Measurements from ENCODE around the gene UPF3B.
A peak's percentile ranks its signal among the peaks of the same experiment; 100 is the strongest.

The UPF3B gene

DNA sequence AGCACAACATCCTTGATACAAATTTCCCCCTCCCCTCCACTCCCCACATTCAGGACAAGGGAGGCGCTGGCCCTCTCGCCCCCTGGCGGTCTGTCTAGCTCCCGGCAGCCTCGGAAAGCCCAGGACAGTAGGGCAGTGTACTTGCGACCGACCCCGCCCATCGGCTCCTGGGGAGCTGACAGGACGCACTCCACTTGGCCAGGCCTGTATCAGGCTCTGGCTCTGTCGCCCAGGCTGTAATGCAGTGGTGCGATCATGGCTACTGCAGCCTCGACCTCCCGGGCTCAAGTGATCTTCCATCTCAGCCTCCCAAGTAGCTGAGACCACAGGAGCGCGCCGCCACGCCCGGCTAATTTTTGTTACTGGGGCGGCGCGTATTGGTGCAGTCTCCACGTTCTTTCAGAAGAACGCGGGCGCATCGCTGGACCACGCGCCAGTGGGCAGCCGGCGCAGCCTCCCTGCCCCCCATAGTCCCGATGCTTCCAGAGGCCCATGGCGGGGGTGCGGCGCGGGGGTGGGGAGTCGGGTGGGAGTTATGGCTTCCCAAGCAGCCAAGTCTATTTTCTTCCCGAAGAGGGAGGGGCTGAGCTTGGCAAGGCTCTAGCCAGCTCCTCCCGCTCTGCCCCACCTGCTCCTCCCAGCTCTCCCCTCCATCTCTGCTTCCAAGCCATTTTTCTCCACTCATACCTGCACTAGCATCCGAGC lies 35.1 kb upstream of the UPF3B start:
- TF ChIP-seq CTCF (IDR thresholded peaks at IDR 0.05; ENCODE audit: control extremely low read depth, extremely low read depth, low read depth, missing control alignments), result peak; percentile 33
- CTCF ChIA-PET, result interaction anchor here (1.3 to 2.4 kb wide), 6 partner anchors 8 to 130 kb away, joined by 3 to 6 read pairs (median 5); partner anchors contain the start of gene AKAP14
- POLR2A ChIA-PET, result interaction anchor here (0.6 kb wide), 1 partner anchor 130 kb away, joined by 5 read pairs; no protein-coding TSS in a partner anchor
- peak; percentile 63 for DNase-seq (ENCODE audit: extremely low spot score)

GRCh38 chrX:119885554-119886428 lies 33.0 kb upstream of the UPF3B start:
- CTCF ChIA-PET, result no interaction called here
- TF ChIP-seq CTCF (IDR thresholded peaks at IDR 0.05; ENCODE audit: control extremely low read depth, extremely low read depth, low read depth, missing control alignments), result no peak
- no peak for DNase-seq (ENCODE audit: extremely low spot score)
- POLR2A ChIA-PET, result no interaction called here

DNA sequence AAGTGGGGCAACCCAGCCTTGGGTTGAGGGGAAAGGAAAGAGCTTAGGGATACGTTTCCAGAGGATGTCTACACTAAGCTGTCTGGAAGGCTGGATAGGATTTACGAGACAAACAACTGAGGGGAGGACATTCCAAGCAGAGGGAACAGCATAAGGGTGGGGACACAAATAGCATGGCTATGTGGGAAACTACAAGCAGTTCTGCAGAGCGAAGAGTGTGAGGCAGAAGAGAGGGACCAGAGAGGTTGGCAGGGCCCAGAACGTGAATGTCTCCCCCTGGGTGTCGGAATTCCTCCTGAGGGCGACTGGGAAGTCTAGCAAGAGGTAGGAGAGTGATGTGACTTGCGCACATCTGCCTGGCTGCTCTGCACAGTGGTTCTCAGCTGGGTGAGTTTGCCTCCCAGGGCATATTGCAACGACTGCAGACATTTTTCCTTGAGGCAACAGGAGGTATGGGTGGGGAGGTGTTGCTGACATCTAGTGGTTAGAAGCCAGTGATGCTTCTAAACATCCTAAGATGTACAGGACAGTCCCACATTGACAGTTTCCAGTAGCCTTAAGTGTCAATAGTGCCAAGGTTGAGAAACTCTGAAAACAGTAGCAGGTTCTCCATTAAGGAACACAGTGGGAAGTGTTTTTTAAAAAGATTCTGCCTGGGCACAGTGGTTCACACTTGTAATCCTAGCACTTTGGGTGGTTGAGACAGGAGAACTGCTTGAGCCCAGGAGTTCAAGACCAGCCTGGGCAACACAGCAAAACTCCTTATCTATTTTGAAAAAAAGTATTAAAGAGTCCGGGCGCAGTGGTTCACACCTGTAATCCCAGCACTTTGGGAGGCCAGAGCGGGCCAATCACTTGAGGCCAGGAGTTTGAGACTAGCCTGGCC lies 28.0 kb upstream of the UPF3B start:
- ChIA-PET POLR2A (interaction anchor here (1.3 kb wide), 1 partner anchor 90 kb away, joined by 3 read pairs; the partner anchor contains the start of gene RPL39), CTCF (no interaction called here)
- TF ChIP-seq CTCF (IDR thresholded peaks at IDR 0.05; ENCODE audit: control extremely low read depth, extremely low read depth, low read depth, missing control alignments), result peak; percentile 55
- peak; percentile 62 for DNase-seq (ENCODE audit: extremely low spot score)

GRCh38 chrX:119880076-119880475 lies 27.3 kb upstream of the UPF3B start:
- TF ChIP-seq CTCF (IDR thresholded peaks at IDR 0.05; ENCODE audit: control extremely low read depth, extremely low read depth, low read depth, missing control alignments), result no peak
- no peak for DNase-seq (ENCODE audit: extremely low spot score)
- POLR2A ChIA-PET, result interaction anchor here (1.3 kb wide), 1 partner anchor 89 kb away, joined by 3 read pairs; the partner anchor contains the start of gene RPL39
- CTCF ChIA-PET, result no interaction called here

GRCh38 chrX:119878740-119879139 lies 26.0 kb upstream of the UPF3B start:
- POLR2A ChIA-PET, result no interaction called here
- TF ChIP-seq CTCF (IDR thresholded peaks at IDR 0.05; ENCODE audit: control extremely low read depth, extremely low read depth, low read depth, missing control alignments), result no peak
- DNase-seq (ENCODE audit: extremely low spot score), result no peak
- CTCF ChIA-PET, result interaction anchor here (1.3 to 1.5 kb wide), 3 partner anchors 9 to 269 kb away, joined by 3 to 6 read pairs (median 5); no protein-coding TSS in a partner anchor
